HG03558 (cell line): Measurements from ENCODE around the gene GRK2.

Source experiments
- ATAC-seq: cut with Tn5 transposase; IDR thresholded peaks from one replicate; pipeline ENCODE4 v1.9.1; 2021; ENCODE audit warnings: moderate number of reproducible peaks; ENCODE audit not compliant: unreplicated experiment; ENCODE audit errors: extremely low read depth

Gene GRK2

DNA sequence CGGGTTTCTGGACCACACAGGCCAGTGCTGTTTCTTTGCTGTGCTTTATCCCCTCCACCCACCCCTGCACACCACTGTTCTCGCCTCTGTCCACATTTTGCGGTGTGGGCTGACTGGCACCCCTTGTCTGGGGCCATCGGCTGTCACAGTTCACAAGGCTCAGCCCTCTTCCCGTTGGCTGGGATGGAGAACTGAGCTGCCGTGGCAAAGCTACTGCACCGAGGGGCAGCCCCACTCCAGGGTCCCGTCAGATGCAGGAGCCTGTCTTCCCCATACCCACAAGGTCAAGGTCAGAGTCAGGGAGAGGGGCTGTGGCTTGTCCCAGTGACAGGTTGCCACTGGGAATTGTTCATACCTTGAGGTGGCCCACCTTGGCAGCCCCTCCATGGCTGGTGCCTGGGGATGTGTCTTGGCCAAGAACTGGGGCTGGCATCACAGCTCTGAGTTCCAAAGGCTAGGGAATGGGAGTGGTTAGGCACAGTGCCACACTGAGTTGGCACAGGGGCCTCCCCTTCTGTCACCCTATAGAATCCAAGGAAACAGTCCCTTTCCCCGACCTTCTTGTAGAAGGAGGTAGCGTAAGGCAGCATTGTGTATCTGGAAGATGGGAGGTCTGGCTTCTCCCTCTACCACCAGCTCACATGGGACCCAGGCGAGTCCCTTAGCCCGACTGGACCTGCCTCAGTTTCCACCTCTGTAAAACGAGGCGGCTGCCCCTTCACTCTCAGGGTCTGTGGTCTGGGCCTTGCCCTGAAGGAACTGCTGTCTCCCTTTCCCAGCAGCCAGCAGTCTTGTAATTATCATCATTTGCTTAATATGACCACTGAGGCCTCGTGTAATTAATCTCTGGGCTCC lies 3.4 kb downstream of the GRK2 start:
- ATAC-seq = no peak

DNA sequence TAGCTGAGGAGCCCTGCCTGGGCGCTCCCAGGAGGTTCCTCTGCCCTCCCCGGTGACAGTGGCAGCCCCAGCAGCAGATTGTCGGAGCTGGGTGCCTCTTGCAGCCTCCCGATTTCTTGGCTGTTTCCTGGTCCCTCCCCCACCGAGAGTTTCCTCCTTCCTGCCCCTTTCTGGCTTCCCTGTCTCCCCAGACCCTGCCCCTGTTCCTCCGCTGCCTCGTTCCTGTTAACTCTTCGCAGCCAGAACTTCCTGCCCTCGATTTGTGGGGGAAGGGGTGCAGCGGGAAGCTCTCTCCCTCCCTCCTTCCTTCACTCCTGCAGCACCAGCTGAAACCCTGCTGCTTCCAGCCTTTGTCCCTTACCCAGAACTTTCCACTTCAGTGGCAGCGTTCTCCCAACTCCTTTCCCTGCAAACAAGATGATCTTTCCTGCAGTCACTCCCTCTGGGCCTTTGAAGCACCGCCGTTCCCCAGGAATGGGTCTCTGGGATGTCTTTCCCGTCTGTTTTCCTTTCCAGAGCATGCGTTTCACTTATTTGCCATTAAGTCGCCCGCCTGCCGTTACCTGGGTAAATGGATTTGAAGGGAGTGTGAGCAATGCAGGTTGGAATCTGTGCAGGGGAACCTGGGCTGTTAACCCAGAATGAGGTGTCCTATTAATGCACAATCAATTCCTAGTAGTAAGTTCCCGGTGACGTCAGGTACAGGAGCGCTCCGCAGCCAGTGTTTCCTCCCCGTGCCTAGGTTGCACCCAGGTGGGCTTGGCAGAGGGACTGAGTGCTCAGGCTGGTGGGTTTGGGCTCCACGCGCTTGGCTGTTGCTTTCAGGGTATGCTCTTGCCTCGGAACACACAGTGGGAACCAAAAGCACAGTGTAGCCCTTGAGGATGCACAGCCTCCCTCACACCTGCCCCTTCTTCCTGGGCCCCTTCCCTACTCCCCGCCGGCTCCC lies 4.3 kb downstream of the GRK2 start:
- ATAC-seq = no peak

DNA sequence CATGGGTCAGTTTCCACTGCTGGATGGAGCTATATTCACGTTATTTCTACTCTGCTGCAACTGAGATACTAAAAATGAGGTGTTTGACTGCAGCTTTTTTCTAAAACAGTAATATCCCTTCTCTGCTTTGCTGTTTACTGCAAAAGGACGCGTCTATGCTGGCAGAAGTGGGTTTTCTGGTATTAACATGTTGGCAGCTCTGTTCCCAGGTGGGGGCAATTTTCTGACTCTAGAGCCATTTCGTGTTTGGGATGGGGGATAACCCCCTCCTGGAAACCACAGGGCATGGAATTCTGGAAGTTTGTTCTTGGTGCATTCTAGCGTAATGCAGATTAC lies 4.9 kb downstream of the GRK2 start:
- no peak for ATAC-seq

DNA sequence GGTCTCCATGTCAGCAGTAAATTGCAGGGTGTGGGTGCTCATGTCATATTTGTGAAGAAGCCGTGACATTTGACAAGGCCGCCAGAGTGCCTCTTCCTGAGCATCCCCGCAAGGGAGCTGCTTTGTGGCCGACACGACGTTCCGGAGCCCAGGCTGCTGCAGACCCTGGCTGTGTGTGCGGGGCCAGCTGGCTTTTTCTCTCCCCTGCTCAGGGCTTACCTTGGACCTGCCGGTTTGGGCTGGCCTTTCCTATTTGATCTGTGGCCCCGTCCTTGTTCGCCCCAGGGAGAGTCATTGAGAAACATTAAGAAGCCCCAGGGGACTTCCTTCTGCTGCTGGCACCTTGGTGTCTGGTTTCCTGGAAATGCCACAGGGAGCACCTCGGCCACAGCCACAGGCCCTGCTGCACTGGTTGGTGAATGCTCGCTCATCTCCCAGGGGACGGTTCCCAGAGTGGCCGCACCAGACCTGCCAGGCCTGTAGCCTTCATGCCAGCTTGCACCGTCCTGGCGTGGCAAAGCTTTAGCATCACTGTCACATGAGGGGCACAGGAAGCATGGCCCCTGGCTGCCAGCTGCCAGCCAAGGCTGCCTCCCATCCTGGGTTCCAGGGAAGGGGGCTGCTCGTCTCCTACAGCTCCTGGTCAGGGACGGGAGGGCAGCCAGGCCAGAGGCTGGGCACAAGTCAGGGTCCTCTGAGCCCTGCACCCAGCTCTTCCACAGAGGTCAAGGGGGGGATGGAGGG lies 5.4 kb downstream of the GRK2 start:
- ATAC-seq = no peak

DNA sequence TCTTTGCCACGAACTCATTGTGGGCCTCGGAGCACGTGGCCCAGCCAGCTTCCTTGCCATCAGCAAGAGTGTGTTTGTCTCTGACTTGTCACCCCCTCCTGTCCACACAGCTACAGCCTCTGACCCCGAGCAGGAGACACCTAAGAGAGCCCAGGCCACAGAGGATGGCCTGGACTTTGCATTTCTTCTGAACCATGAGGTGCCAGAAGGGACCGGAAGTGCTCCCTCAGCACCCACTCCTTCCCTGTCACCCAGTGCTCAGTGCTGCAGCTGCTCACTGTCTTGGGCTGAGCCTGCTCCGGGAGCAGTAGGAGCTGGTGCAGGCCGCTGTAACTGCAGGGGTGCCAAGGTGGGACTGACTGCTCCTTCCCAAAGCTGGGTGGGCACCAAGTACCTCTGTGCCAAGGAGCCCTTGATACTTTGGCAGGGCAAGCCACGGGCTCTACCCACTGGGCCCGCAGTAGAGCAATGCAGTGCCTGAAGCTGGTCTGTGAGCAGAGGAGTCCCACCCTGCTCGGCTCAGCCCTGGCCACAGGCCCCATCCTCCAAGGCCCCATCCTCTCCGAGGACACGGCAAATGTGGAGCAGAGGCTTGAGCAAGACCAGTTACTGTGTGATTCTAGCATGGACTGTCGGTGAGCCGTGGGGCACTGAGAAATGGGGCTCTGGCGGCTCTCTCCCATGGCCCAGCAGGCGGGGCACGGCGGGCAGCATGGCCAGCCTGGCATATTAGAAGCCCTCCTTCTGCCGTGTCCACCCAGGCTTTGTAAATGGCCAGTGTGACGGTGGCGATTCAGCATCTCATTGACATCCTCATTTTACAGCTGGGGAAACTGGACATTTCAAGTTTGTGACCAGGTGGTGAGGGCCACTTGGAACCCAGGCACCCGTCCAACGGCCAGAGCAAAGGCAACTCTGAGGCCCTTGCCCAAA lies 6.3 kb downstream of the GRK2 start:
- ATAC-seq = no peak

DNA sequence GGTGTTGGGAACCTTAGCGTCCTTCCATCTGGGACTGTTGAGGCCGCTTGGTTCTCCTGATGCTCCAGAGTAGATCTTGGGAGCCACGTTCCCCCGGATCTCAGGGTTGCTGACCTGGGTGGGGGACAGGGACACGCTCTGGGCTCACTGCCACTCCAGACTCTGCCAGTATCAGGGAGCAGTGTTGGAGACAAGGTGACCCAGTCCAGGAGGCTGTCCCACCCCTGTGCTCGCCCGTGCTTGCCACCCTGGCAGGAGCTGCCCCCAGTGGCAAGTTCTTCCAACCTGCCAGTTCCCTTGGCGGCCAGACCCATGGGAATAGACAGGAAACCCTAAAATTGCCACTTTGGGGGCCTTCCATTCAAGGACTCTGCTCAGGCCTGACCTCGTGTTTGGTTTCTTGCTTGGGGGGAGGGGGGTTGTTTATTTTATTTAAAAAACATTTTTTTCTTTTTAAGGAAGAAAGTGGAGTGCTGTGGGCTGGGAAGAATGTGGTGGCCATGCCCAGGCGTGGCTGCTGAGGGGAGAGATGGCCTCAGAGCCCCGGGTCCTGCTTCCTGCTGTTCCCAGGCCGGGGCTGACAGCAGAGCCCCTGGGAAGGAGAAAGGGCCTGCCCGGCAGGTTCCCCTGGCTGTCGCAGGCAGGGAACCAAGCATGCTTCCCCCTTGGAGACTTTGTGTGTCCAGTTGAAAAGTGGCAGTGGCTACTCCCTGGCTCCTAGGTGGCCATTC lies 7.2 kb downstream of the GRK2 start:
- ATAC-seq = no peak

DNA sequence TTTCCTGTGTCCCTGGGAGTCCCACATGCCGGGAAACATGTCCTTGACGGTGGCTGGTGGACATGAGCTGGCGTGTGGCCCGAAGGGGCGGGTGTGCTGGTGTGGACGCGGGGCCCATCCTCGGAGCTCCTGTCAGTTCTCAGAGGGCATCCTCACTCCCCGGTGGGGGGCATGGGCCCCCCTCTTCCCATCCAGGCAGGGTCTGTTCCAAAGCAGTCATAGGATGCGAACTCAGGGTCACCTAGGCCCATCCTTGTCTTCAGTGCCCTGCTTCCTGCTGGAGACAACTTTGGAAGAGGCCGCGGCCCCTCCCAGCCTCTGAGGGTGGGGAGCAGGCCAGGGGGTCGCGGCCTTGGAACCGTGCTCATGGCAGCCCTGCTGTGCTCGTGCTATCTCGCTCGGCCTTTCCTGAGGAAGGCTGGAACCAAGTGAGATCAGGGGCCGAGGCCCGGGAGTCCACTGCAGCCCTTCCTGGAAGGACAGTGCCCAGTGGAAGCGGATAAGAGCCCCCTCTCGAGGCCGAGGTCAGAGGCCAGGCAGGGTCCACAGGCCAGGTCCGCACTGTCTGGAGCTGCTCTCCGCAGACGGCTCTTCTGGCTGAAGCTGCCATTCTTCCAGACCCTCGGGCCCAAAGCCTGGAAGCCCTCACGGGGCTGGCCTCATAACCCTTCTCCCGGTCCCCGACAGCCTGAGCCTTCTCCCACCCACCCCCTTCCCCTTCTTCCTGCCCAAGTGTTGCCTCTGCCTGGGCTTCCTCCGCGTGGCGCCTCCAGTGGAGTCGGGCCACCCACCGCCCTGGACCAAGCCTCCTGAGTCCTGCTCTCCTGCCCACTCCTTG lies 8.7 kb downstream of the GRK2 start:
- no peak for ATAC-seq

DNA sequence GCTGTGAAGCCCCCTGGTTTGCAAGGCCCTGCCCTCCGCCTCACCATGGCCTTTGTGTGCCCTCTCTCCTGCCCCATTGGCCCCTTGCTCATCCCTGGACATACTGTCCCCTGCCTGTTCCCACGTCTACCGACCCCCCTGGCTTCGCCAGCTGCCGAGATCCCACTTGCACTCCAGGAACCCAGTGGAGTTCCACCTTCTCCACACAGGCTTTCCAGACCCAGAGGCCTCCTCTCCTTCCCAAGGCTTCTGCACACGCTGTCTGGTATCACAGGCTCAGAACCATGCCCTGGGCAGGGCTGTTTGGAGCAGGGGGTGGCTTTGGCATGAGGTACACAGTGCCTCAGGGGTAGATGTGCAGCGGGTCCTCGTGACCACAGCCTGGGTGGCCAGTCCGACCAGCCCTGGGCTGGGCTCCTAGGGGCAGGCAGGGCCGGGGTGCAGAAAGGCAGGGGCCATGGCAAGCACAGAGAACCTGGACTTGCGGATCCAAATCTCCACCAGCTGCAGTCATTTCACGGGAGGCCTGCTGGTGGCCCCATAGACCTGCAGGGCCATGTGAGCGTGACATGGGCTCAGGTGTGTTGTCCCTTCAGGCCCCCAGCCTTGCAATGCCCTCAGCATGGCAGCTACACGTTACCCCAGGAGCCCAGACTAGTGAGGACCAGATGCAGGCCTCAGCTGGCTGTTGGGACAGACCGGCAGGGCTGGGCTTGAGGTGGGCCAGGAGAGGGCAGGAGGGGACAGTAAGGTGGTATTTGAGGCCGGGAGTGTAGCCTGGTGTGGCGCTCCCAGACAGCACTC lies 9.5 kb downstream of the GRK2 start:
- ATAC-seq = no peak

DNA sequence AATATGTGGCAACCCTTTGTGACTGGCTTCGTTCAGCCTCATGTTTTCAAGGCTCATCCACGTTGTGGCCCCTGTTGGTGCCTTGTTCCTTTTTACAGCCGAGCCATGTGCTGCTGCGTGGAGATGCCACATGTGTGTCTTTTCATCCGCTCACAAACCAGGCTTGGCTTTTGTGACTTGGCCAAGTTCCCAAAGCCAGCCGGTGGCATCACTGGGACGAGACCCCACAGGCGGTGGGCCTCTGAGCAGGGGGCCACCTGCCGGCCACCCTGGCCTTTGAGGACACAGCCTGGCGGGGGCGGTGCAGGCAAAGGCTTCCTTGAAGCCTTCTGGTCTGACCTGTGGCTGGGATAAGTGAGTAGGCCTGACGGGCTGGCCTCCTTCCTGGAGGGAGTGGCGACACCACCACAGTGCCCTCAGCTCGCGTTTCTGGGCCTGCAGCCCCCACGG lies 10.5 kb downstream of the GRK2 start:
- no peak for ATAC-seq

DNA sequence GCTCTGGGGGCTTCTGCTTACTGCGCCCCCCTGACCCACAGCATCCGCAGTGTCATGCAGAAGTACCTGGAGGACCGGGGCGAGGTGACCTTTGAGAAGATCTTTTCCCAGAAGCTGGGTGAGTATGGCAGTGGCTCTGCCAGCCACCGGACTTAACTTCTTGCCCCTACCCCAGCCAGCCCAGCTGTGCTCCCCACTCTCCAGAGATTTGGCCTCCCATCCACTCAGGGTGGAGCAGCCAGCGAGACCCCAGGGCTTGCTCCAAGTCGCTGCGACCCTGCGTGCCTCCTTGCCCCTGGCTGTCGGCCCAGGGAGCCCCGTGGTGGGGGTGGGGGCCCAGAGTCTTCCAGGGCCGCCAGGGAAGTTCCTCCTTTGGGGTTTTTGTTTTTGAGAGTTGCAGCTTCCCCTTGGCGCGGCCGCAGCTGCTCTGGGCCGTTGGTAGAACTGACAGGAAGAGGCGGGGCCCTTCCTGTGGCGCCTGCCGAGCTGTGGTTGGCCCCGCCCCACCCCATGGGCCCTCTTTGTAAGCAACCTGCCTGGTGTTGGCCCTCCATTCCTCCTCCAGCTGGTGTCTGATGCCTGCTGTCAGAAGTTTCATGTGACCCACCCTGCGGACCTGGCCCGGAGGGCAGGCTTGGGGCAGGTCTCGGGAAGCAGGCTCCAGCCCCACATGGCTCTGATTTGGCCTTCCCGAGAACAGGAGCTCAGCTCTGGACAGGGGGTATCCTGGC lies 11.1 kb downstream of the GRK2 start:
- no peak for ATAC-seq

DNA sequence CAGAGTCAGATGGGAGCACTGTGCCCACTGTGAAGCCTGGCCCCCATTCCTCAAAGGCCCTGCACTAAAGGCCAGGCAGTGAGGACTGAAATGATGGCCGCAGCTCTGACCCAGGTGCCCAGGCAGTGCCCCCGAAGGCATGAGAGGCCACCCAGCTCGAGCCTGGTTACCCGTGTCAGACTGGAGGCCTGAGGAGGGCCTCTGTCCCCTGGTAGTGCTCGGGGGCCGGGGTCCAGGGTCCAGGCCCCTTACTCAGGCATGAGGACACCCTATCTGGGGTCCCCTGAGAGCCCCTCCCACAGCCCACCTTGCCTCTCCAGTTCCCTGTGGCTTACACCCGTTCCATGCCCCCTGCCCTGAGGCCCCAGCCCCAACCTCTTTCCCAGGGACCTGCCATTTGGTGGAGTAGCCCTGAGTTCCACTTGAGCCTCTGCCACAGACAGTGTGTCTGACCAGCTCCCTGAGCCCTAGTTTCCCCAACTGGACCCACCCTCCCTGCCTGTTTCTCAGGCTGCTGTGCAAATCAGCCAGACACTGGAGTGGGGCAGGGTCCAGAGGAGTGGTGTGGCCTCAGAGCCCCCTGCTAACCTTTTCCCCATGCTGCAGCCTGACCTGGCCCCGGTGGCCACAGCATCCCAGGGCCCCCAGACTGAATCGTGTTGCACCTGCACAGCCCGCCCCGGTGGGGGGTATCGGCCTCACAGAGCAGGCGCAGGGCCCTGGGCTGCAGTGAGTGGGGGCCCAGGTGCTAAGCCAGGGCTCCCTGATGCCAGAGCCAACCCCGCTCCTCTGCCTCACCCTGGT lies 12.1 kb downstream of the GRK2 start:
- no peak for ATAC-seq

DNA sequence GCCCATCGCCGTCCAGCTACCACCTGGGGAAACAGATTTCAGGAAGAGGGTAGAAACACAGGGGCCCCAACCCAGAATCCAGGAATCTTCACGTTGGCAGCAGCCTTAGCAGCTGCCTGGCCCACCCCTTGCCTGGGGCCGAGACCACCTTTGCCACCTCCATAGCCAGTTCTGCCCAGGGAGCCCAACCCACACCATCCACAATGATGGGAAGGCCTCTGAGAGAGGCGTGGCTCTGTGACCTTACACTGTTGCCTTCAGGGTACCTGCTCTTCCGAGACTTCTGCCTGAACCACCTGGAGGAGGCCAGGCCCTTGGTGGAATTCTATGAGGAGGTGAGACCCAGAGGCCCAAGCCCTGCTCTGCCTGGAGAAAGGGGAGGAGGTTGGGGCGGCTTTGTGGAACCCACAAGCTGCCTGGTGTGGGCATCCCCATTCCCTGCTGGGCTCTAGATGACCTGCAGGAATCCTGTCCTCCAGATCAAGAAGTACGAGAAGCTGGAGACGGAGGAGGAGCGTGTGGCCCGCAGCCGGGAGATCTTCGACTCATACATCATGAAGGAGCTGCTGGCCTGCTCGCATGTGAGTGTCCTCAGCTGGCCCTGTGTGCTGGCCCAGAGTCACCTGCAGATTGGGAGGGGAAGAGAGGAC lies 12.8 kb downstream of the GRK2 start:
- no peak for ATAC-seq

DNA sequence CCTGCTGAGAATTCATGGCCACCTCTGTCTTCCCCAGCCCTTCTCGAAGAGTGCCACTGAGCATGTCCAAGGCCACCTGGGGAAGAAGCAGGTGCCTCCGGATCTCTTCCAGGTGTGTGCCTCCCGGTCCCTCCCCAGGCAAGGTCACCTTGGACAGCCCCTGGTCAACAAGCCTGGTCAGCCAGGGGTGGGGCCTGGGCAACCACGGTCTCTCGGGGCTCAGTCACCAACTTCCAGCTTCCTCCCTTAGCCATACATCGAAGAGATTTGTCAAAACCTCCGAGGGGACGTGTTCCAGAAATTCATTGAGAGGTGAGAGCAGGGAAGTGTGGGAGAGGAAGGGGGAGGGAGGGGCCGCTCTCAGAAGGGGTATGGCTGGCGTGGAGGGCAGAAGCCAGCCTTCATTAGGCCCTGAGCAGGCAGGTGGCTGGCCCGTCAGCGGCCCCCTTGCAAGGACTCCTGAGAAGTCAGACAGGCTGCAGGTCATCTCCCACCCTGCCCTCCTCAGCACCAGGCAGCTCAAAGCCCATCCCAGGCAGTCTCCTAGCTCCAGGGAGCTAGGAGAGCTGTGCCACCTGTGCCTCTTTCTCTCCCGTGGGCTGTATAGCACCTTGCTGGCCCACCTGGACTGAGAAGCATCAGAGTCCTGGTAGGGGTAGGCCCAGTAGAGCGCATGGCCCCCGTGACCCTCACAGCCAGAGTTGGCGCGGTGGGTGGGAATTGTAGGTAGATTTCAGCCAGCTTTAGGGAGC lies 13.5 kb downstream of the GRK2 start:
- ATAC-seq = no peak

DNA sequence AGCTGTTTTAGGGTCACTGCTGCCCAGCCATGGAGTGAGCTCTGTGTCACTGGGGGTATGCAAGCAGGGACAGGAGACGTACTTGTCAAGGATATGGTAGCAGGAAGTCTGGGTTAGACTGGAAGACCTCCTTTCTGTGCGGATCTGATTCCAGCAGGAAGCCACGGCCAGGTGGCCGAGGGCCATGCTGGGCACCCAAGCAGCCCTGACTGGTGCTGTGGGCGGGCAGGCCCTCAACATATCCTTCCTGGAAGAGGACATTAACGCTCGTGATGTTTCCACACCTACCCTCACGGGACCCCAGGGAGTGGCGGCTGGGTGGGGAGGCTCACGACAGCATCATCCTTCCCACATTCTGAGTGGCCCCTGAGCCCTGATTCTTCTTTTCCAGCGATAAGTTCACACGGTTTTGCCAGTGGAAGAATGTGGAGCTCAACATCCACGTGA lies 14.1 kb downstream of the GRK2 start:
- ATAC-seq = no peak
